IMR-90 (cell line): ENCODE data around the gene FAM78B. TPM values are rescaled to one million over a fixed set of nuclear protein-coding genes. Genes with fewer than 3 reads are reported as not detected.

Experiments
- ATAC-seq: fragments of 200-7000 bp; cut with Tn5 transposase; 2 replicates; pipeline ENCODE4 v1.9.1; 2020; ENCODE audit warnings: low read depth, mild to moderate bottlenecking, moderate library complexity
- BruUV-seq: library from RNA; stranded (reverse); fragments of 400-500 nt; replicated peaks from 2 replicates; lab custom pipeline; 2021; lab: Mats Ljungman, UMichigan
- CTCF ChIA-PET: fragments of 300-600 bp; formaldehyde crosslinking; extraction: SDS; loops from one replicate; lab custom pipeline; 2021; ENCODE audit warnings: antibody characterized with exemption; lab: Yijun Ruan, JAX
- POLR2A ChIA-PET: fragments of 300-600 bp; sonication (Branson Sonifier 250); formaldehyde crosslinking; loops from one replicate; lab custom pipeline; 2022; ENCODE audit warnings: antibody characterized with exemption; ENCODE audit not compliant: unreplicated experiment; lab: Charles Lee
- DNase-seq: peaks from one replicate; pipeline ENCODE4 v3.0.0; 2013
- H2AFZ ChIP-seq: replicated peaks from 2 replicates; pipeline ENCODE3; 2013; ENCODE audit warnings: low read length, mild to moderate bottlenecking; ENCODE audit not compliant: poor library complexity
- H2AK5ac ChIP-seq: 2 replicates; pipeline ENCODE4 v1.6.1; 2013; ENCODE audit warnings: low read depth, low read length, inconsistent platforms
- H2AK9ac ChIP-seq: replicated peaks from 2 replicates; pipeline ENCODE3; 2013; ENCODE audit warnings: mild to moderate bottlenecking, low read depth, low read length, moderate library complexity; ENCODE audit not compliant: poor library complexity
- H2BK120ac ChIP-seq: 2 replicates; pipeline ENCODE4 v1.6.1; 2013; ENCODE audit warnings: low read depth, low read length, inconsistent platforms
- H2BK15ac ChIP-seq: 3 replicates; pipeline ENCODE4 v1.6.1; 2013; ENCODE audit warnings: low read depth, low read length, inconsistent platforms
- H2BK20ac ChIP-seq: 2 replicates; pipeline ENCODE4 v1.6.1; 2013; ENCODE audit warnings: low read depth, mild to moderate bottlenecking, inconsistent platforms, low read length, moderate library complexity
- H2BK5ac ChIP-seq: 2 replicates; pipeline ENCODE4 v1.6.1; 2013; ENCODE audit warnings: mild to moderate bottlenecking, low read depth, low read length, inconsistent platforms; ENCODE audit not compliant: poor library complexity, severe bottlenecking
- H3K14ac ChIP-seq: replicated peaks from 2 replicates; pipeline ENCODE4 v1.6.1; 2013; ENCODE audit warnings: low read depth, low read length, inconsistent platforms
- H3K18ac ChIP-seq: 2 replicates; pipeline ENCODE4 v1.6.1; 2013; ENCODE audit warnings: low read depth, low read length, control low read depth
- H3K23ac ChIP-seq: 2 replicates; pipeline ENCODE4 v1.6.1; 2013; ENCODE audit warnings: low read depth, low read length, inconsistent platforms
- H3K27ac ChIP-seq: 2 replicates; pipeline ENCODE4 v1.5.1; 2013; ENCODE audit warnings: mild to moderate bottlenecking, control low read depth, low read length; ENCODE audit not compliant: insufficient read depth
- H3K27me3 ChIP-seq: 2 replicates; pipeline ENCODE4 v1.6.1; 2013; ENCODE audit warnings: low read length; ENCODE audit not compliant: control insufficient read depth, insufficient read depth
- H3K36me3 ChIP-seq: 2 replicates; pipeline ENCODE4 v1.6.1; 2013; ENCODE audit warnings: low read length, mixed read lengths; ENCODE audit not compliant: control insufficient read depth, insufficient read depth
- H3K4ac ChIP-seq: 2 replicates; pipeline ENCODE4 v1.6.1; 2013; ENCODE audit warnings: low read depth, low read length, inconsistent platforms
- H3K4me1 ChIP-seq: 2 replicates; pipeline ENCODE4 v1.6.1; 2013; ENCODE audit warnings: low read length, mixed read lengths; ENCODE audit not compliant: control insufficient read depth, insufficient read depth
- H3K4me2 ChIP-seq: 2 replicates; pipeline ENCODE4 v1.6.1; 2013; ENCODE audit warnings: low read depth, mild to moderate bottlenecking, control low read depth, low read length, moderate library complexity
- H3K4me3 ChIP-seq: 2 replicates; pipeline ENCODE4 v1.5.1; 2013; ENCODE audit warnings: low read depth, mild to moderate bottlenecking, control low read depth, low read length, moderate library complexity; ENCODE audit not compliant: insufficient read depth
- H3K56ac ChIP-seq: 2 replicates; pipeline ENCODE4 v1.6.1; 2013; ENCODE audit warnings: low read length, inconsistent platforms; ENCODE audit not compliant: insufficient read depth; ENCODE audit errors: extremely low read depth
- H3K79me1 ChIP-seq, 2 experiments: 2 replicates each; pipeline ENCODE4 v1.6.1; 2013; ENCODE audit warnings: low read length in 2 of 2, inconsistent platforms in 1 of 2, low read depth in 1 of 2
- H3K9ac ChIP-seq: 2 replicates; pipeline ENCODE4 v1.6.1; 2013; ENCODE audit warnings: low read depth, low read length, control low read depth
- H3K9me1 ChIP-seq: 2 replicates; pipeline ENCODE4 v1.6.1; 2013; ENCODE audit warnings: low read length, inconsistent platforms; ENCODE audit not compliant: insufficient read depth
- H3K9me3 ChIP-seq: 2 replicates; pipeline ENCODE4 v1.6.1; 2013; ENCODE audit warnings: low read length; ENCODE audit not compliant: control insufficient read depth, insufficient read depth
- H4K20me1 ChIP-seq: 2 replicates; pipeline ENCODE4 v1.6.1; 2013; ENCODE audit warnings: low read length, inconsistent platforms; ENCODE audit not compliant: insufficient read depth
- H4K5ac ChIP-seq: 2 replicates; pipeline ENCODE4 v1.6.1; 2013; ENCODE audit warnings: mild to moderate bottlenecking, low read depth, low read length, control low read depth
- H4K8ac ChIP-seq, 2 experiments: 2 replicates each; pipeline ENCODE4 v1.6.1; 2013; ENCODE audit warnings: low read depth in 2 of 2, low read length in 2 of 2, control low read depth in 1 of 2, inconsistent platforms in 1 of 2
- H4K91ac ChIP-seq: 2 replicates; pipeline ENCODE4 v1.6.1; 2013; ENCODE audit warnings: low read depth, low read length, inconsistent platforms; ENCODE audit not compliant: insufficient read depth
- BHLHE40 ChIP-seq: fragments of 150-350 bp; IDR thresholded peaks from 2 replicates; pipeline ENCODE4 v1.6.1; 2016; ENCODE audit warnings: mild to moderate bottlenecking, low read depth, low read length
- CHD1 ChIP-seq: IDR thresholded peaks from 2 replicates; pipeline ENCODE4 v1.6.1; 2012; ENCODE audit warnings: low read depth, low read length, improper control_type of control experiment
- ELK1 ChIP-seq: fragments of 150-350 bp; IDR thresholded peaks from 2 replicates; pipeline ENCODE4 v1.6.1; 2016; ENCODE audit warnings: low read depth, mild to moderate bottlenecking, low read length, moderate library complexity, borderline replicate concordance
- FOS ChIP-seq: fragments of 150-350 bp; IDR thresholded peaks from 2 replicates; pipeline ENCODE4 v1.6.1; 2016; ENCODE audit warnings: low read depth, low read length
- MAFK ChIP-seq: IDR thresholded peaks from 2 replicates; pipeline ENCODE4 v1.6.1; 2012; ENCODE audit warnings: low read depth, low read length, improper control_type of control experiment
- MAZ ChIP-seq: IDR thresholded peaks from 2 replicates; pipeline ENCODE4 v1.6.1; 2012; ENCODE audit warnings: low read depth, mild to moderate bottlenecking, low read length, improper control_type of control experiment, moderate library complexity, borderline replicate concordance
- MXI1 ChIP-seq: IDR thresholded peaks from 2 replicates; pipeline ENCODE4 v1.6.1; 2012; ENCODE audit warnings: low read depth, mild to moderate bottlenecking, low read length, moderate library complexity, borderline replicate concordance
- NFE2L2 ChIP-seq: fragments of 150-350 bp; IDR thresholded peaks from 2 replicates; pipeline ENCODE4 v1.6.1; 2016; ENCODE audit warnings: low read depth, mild to moderate bottlenecking, low read length
- POLR2A ChIP-seq: IDR thresholded peaks from 2 replicates; pipeline ENCODE4 v1.6.1; 2012; ENCODE audit warnings: mild to moderate bottlenecking, low read depth, low read length
- RAD21 ChIP-seq: IDR thresholded peaks from 2 replicates; pipeline ENCODE4 v1.6.1; 2012; ENCODE audit warnings: low read length, improper control_type of control experiment
- RFX5 ChIP-seq: IDR thresholded peaks from 2 replicates; pipeline ENCODE4 v1.8.0; 2012; ENCODE audit warnings: low read depth, mild to moderate bottlenecking, low read length, moderate library complexity
- SMC3 ChIP-seq: fragments of 150-350 bp; IDR thresholded peaks from 2 replicates; pipeline ENCODE4 v1.6.1; 2016; ENCODE audit warnings: low read depth, mild to moderate bottlenecking, antibody characterized with exemption, low read length, moderate library complexity
- USF2 ChIP-seq: fragments of 150-350 bp; IDR thresholded peaks from 2 replicates; pipeline ENCODE4 v1.6.1; 2017; ENCODE audit warnings: mild to moderate bottlenecking, antibody characterized with exemption, low read length, low read depth
- WGBS, 2 experiments: methylation state at CpG; one replicate each; pipeline versions ENCODE4 v1.1.5 to v1.1.7; 2013; ENCODE audit warnings: missing lambda C conversion rate in 2 of 2; ENCODE audit not compliant: insufficient read length in 1 of 2; ENCODE audit errors: extremely low coverage in 2 of 2; 5-methylcytosine and 5-hydroxymethylcytosine counted together
- dilution Hi-C: fragments of 300-500 bp; cut with HindIII; formaldehyde crosslinking; loops from one replicate; pipeline ENCODE4 v1.14.3; 2018; ENCODE audit warnings: low sequenced_read_pairs; ENCODE audit not compliant: unreplicated experiment
- in situ Hi-C: fragments of 300-500 bp; cut with MboI; formaldehyde crosslinking; loops from 3 replicates; pipeline ENCODE4 v1.14.3; 2019; ENCODE audit warnings: low sequenced_read_pairs, inconsistent platforms, mixed read lengths
- intact Hi-C: fragments of 100-400 bp; cut with micrococcal nuclease; formaldehyde crosslinking; loops from 2 replicates; pipeline ENCODE4 v1.10.0; 2022
- polyA plus RNA-seq, 3 experiments: library from polyadenylated mRNA; depleted of rRNA; stranded (reverse); fragments of >200 nt; gene quantifications; 2 replicates each; pipeline ENCODE4 v1.2.3, GENCODE V29; 2012; ENCODE audit warnings: low replicate concordance in 1 of 3
- total RNA-seq: library from RNA; depleted of rRNA; stranded (reverse); fragments of >200 nt; gene quantifications from 2 replicates; pipeline ENCODE4 v1.2.3, GENCODE V29; 2012

Gene FAM78B
- total and polyA plus RNA-seq, 2 of the 4 experiments (the other 2 are of a cell fraction), result under 0.01 to 0.12 TPM

DNA sequence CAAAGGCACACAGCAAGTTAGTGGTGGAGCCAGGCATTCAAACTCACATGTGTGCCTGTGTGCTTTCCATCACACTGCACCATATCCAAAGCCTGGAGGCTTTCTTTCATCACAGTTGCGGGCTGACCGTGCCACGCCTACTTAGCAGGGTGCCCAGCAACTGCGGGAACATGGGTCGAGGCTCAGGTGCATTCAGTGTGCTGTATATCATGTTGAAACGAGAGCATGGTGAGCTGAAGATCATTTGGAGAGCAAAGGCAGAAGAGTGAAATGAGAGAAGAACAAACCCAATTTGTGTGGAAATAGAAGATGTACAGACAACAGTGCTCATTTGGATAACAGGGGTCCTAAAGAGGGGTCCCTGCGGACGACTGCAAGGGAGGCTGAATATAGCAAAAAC lies 46.5 kb downstream of the FAM78B start:
- Histone ChIP-seq H2BK5ac (no peak overlapping the region), H3K79me1 (no peaks in the 10 kb centered on the region), H4K5ac (no peak overlapping the region), H3K4me1 (no peaks in the 10 kb centered on the region), H3K9ac (no peak overlapping the region), H3K27me3 (no peaks in the 10 kb centered on the region), H3K4me3 (no peak overlapping the region), H3K9me1 (no peaks in the 10 kb centered on the region), H3K4ac (no peak overlapping the region), H3K18ac (no peak overlapping the region), H2BK120ac (no peak overlapping the region), H2AFZ (no peak overlapping the region), H2AK5ac (no peak overlapping the region), H4K91ac (no peak overlapping the region), H3K56ac (no peak overlapping the region), H3K23ac (no peak overlapping the region), H3K36me3 (no peaks in the 10 kb centered on the region), H3K4me2 (no peak overlapping the region), H4K8ac (no peak overlapping the region), H3K27ac (no peak overlapping the region), H3K9me3 (peaks cover 16% of the 10 kb centered on the region), H2AK9ac (no peak overlapping the region), H2BK15ac (no peak overlapping the region), H4K20me1 (no peaks in the 10 kb centered on the region), H2BK20ac (no peak overlapping the region), H3K14ac (no peak overlapping the region)
- POLR2A ChIA-PET, result no interaction called here
- ATAC-seq (no peak), DNase-seq (no peak)
- 57% methylated on average over 4 of the region's 8 CpGs; no CpG with 5 or more reads in 1 of the 2 experiments for WGBS, 2 experiments
- in situ Hi-C loops (no loop called here), intact Hi-C loops (no loop called here), dilution Hi-C loops (no loop called here)
- no TSS peak for BruUV-seq
- CTCF ChIA-PET, result no interaction called here
- no peak for TF ChIP-seq USF2
- no peak for TF ChIP-seq ELK1
- no peak for TF ChIP-seq RFX5
- TF ChIP-seq MAZ, result no peak
- TF ChIP-seq MXI1, result no peak
- TF ChIP-seq BHLHE40, result no peak
- TF ChIP-seq NFE2L2, result no peak
- no peak for TF ChIP-seq FOS
- TF ChIP-seq CHD1, result no peak
- no peak for TF ChIP-seq SMC3
- TF ChIP-seq POLR2A, result no peak
- TF ChIP-seq RAD21, result no peak
- no peak for TF ChIP-seq MAFK
